K562 (cell line): ENCODE measurements around the gene HCAR1. TPM values are rescaled to one million over a fixed set of nuclear protein-coding genes. Genes with fewer than 3 reads are reported as not detected.

ENCODE experiments used
- ATAC-seq: fragments of 200-7000 bp; cut with Tn5 transposase; 3 replicates; pipeline ENCODE4 v1.9.1; 2020; ENCODE audit warnings: moderate library complexity
- BruUV-seq: library from RNA; stranded (reverse); fragments of 400-500 nt; replicated peaks from 2 replicates; lab custom pipeline; 2021; lab: Mats Ljungman, UMichigan
- CTCF ChIA-PET: fragments of 300-600 bp; formaldehyde crosslinking; extraction: SDS; loops from one replicate; lab custom pipeline; 2021; ENCODE audit warnings: low intra/inter-chr PET ratio; lab: Yijun Ruan, JAX
- POLR2A ChIA-PET: fragments of 300-600, 350-650 bp; sonication (Branson Sonifier 250); formaldehyde crosslinking; extraction: SDS; loops from one replicate; lab custom pipeline; 2021; ENCODE audit warnings: antibody characterized with exemption, inconsistent platforms; lab: Yijun Ruan, JAX
- DNase-seq, 4 experiments: peaks; one replicate each; pipeline versions ENCODE4 v3.0.0 to v3.0.0-alpha.2; 2011 to 2018; ENCODE audit warnings: low spot score in 3 of 4, mixed read lengths in 3 of 4; ENCODE audit errors: extremely low read depth in 1 of 4
- FAIRE-seq: peaks from 2 replicates; lab custom pipeline; 2011; peaks lifted over from hg19 to GRCh38; lab: Jason Lieb, UNC
- H2AFZ ChIP-seq: 2 replicates; pipeline ENCODE4 v1.6.0; 2011; ENCODE audit warnings: low read depth, low read length, control low read depth, inconsistent platforms
- H3K27ac ChIP-seq: fragments of 200-600 bp; 3 replicates; pipeline ENCODE4 v1.8.0; 2011; ENCODE audit warnings: low read depth, mild to moderate bottlenecking, control low read depth, inconsistent platforms, low read length, moderate library complexity, mixed read lengths; ENCODE audit errors: extremely low read depth
- H3K27me3 ChIP-seq, 2 experiments: fragments of 300-600 bp in 1 of 2; 2 replicates in 1 of 2; 3 replicates in 1 of 2; pipeline versions ENCODE4 v1.6.0 to v1.8.0; 2011; ENCODE audit warnings: inconsistent platforms in 2 of 2, low read length in 2 of 2, mild to moderate bottlenecking in 1 of 2, mixed read lengths in 1 of 2, moderate library complexity in 1 of 2; ENCODE audit not compliant: control insufficient read depth in 2 of 2, insufficient read depth in 2 of 2
- H3K36me3 ChIP-seq: fragments of 300-600 bp; 3 replicates; pipeline ENCODE4 v1.8.0; 2011; ENCODE audit warnings: mild to moderate bottlenecking, low read length, inconsistent platforms; ENCODE audit not compliant: control insufficient read depth, insufficient read depth
- H3K4me1 ChIP-seq, 2 experiments: fragments of 200-600 bp in 1 of 2; replicated peaks in 1 of 2; 2 replicates in 1 of 2; 3 replicates in 1 of 2; pipeline versions ENCODE4 v1.5.1 to v1.8.0; 2011; ENCODE audit warnings: inconsistent platforms in 2 of 2, low read length in 2 of 2, mild to moderate bottlenecking in 1 of 2, mixed read lengths in 1 of 2, moderate library complexity in 1 of 2; ENCODE audit not compliant: control insufficient read depth in 2 of 2, insufficient read depth in 2 of 2
- H3K4me2 ChIP-seq: 2 replicates; pipeline ENCODE4 v1.6.1; 2011; ENCODE audit warnings: low read length, control low read depth, inconsistent platforms, mixed read lengths; ENCODE audit not compliant: insufficient read depth
- H3K4me3 ChIP-seq: fragments of 200-600 bp; sonication (generic), shearing (Covaris generic); 2 replicates; pipeline ENCODE4 v1.5.1; 2016; ENCODE audit warnings: control low read depth, inconsistent platforms
- H3K79me2 ChIP-seq: fragments of 200-600 bp; 3 replicates; pipeline ENCODE4 v1.8.0; 2011; ENCODE audit warnings: low read length, inconsistent platforms; ENCODE audit not compliant: control insufficient read depth, insufficient read depth
- H3K9ac ChIP-seq, 2 experiments: 2 replicates each; pipeline versions ENCODE4 v1.6.0 to v1.6.1; 2011; ENCODE audit warnings: low read depth in 2 of 2, low read length in 2 of 2, control low read depth in 1 of 2, inconsistent platforms in 1 of 2, mild to moderate bottlenecking in 1 of 2, mixed read lengths in 1 of 2; ENCODE audit not compliant: insufficient read depth in 1 of 2
- H3K9me1 ChIP-seq: one replicate; pipeline ENCODE4 v1.6.0; 2011; ENCODE audit warnings: inconsistent platforms, mild to moderate bottlenecking, low read length, moderate library complexity; ENCODE audit not compliant: control insufficient read depth, insufficient read depth
- H3K9me3 ChIP-seq: replicated peaks from 2 replicates; pipeline ENCODE4 v1.5.1; 2011; ENCODE audit warnings: low read depth, low read length, inconsistent platforms; ENCODE audit not compliant: control insufficient read depth, insufficient read depth
- H4K20me1 ChIP-seq: replicated peaks from 2 replicates; pipeline ENCODE4 v1.6.1; 2011; ENCODE audit warnings: low read length, inconsistent platforms, mixed read lengths; ENCODE audit not compliant: control insufficient read depth, insufficient read depth
- MEF2D ChIP-seq: conservative IDR thresholded peaks from 2 replicates; pipeline ENCODE4 v1.6.1; 2016; ENCODE audit warnings: low read depth, missing genetic modification characterization, missing compliant biosample characterization
- NFE2 ChIP-seq: IDR thresholded peaks from 2 replicates; pipeline ENCODE4 v1.6.1; 2014; ENCODE audit warnings: antibody characterized with exemption, low read depth
- RCOR1 ChIP-seq, 2 experiments: IDR thresholded peaks; 2 replicates each; pipeline ENCODE4 v1.6.1; 2012; ENCODE audit warnings: low read depth in 2 of 2, low read length in 2 of 2, borderline replicate concordance in 1 of 2, improper control_type of control experiment in 1 of 2
- SETDB1 ChIP-seq: IDR thresholded peaks from one replicate; pipeline ENCODE4 v1.6.1; 2012; ENCODE audit warnings: low read length, control low read depth, inconsistent platforms
- SPI1 ChIP-seq: IDR thresholded peaks from 2 replicates; pipeline ENCODE4 v1.6.1; 2011; ENCODE audit warnings: low read depth, low read length, control low read depth, borderline replicate concordance
- ZNF133 ChIP-seq: fragments of 250-450 bp; sonication (Bioruptor Pico); IDR thresholded peaks from 2 replicates; pipeline ENCODE4 v1.4.0; 2020; ENCODE audit warnings: mild to moderate bottlenecking
- ZNF134 ChIP-seq: fragments of 250-450 bp; sonication (Bioruptor Pico); conservative IDR thresholded peaks from 2 replicates; pipeline ENCODE4 v1.4.0; 2020
- ZNF174 ChIP-seq: fragments of 250-450 bp; sonication (Bioruptor Pico); IDR thresholded peaks from 2 replicates; pipeline ENCODE4 v1.4.0; 2020; ENCODE audit warnings: mild to moderate bottlenecking
- ZNF699 ChIP-seq: fragments of 250-450 bp; sonication (Bioruptor Pico); IDR thresholded peaks from 2 replicates; pipeline ENCODE4 v1.8.0; 2021; ENCODE audit warnings: mild to moderate bottlenecking, moderate library complexity; ENCODE audit not compliant: insufficient replicate concordance
- WGBS: fragments of 100-300 bp; shearing (Covaris generic); methylation state at CpG from one replicate; pipeline ENCODE4 v1.1.6; 2016; ENCODE audit warnings: low coverage, mixed read lengths; ENCODE audit not compliant: insufficient coverage; ENCODE audit errors: missing lambda C conversion rate; 5-methylcytosine and 5-hydroxymethylcytosine counted together
- in situ Hi-C: fragments of 300-500 bp; cut with MboI; formaldehyde crosslinking; loops from 4 replicates; pipeline ENCODE4 v1.15.0; 2018; ENCODE audit warnings: inconsistent platforms, mixed read lengths
- intact Hi-C: fragments of 100-400 bp; cut with micrococcal nuclease; formaldehyde crosslinking; loops from 2 replicates; pipeline ENCODE4 v1.14.2; 2022
- polyA plus RNA-seq, 8 experiments: library from polyadenylated mRNA; depleted of rRNA in 4 of 8; stranded (reverse) in 5 of 8; unstranded in 3 of 8; fragments of >200 nt; fragmentation: Nextera tagmentation in 2 of 8; fragmentation: Illumina TruSeq in 1 of 8; extraction: Ambion mirVana in 2 of 8; extraction: Trizol in 1 of 8; gene quantifications; 2 replicates each; pipeline versions ENCODE4 v1.2.1 to v1.2.3, GENCODE V29; 2011 to 2014; ENCODE audit warnings: inconsistent platforms in 1 of 8, missing spikeins in 1 of 8
- total RNA-seq, 7 experiments: library from RNA; depleted of rRNA in 6 of 7; stranded (reverse); fragments of >200 nt in 6 of 7; fragmentation: Illumina TruSeq in 2 of 7; extraction: Trizol in 2 of 7; gene quantifications; 2 replicates each; pipeline versions ENCODE4 v1.2.1 to v1.2.3, GENCODE V29; 2011 to 2021; ENCODE audit warnings: low replicate concordance in 1 of 7
- TF ChIP-seq, protein P1 (sequence below), 2 experiments: fragments of 450-650 bp in 1 of 2; IDR thresholded peaks; 2 replicates each; pipeline ENCODE4 v1.6.1; 2011 to 2017; ENCODE audit warnings: low read depth in 2 of 2, antibody characterized with exemption in 1 of 2, borderline replicate concordance in 1 of 2, low read length in 1 of 2, mild to moderate bottlenecking in 1 of 2, mixed read lengths in 1 of 2; ENCODE audit not compliant: control insufficient read depth in 1 of 2

The HCAR1 gene
- total and polyA plus RNA-seq, 9 of the 15 experiments (the other 6 are each of a cell fraction or from before 2014, with no cell fraction given): not detected

GRCh38 chr12:122747224-122748135 lies 16.8 kb upstream of the HCAR1 start:
- ATAC-seq: no peak
- ChIA-PET CTCF (no interaction called here), POLR2A (no interaction called here)
- peaks cover 12 to 14% of the 10 kb centered on the region in 2 experiments; a peak in 4 of 5 replicates for H3K4me1 ChIP-seq
- H3K79me2 ChIP-seq: no peaks in the 10 kb centered on the region
- no TSS peak for BruUV-seq
- H3K9me3 ChIP-seq: no peaks in the 10 kb centered on the region
- 29% methylated on average over 9 of the region's 9 CpGs for WGBS
- FAIRE-seq: no peak
- no peaks in the 10 kb centered on the region for H3K36me3 ChIP-seq
- peak overlapping the region; percentile 25 for H2AFZ ChIP-seq
- H3K27me3 ChIP-seq: no peaks in the 10 kb centered on the region
- no peaks in the 10 kb centered on the region for H3K9me1 ChIP-seq
- H3K4me3 ChIP-seq: no peak overlapping the region
- no peak overlapping the region for H3K9ac ChIP-seq
- DNase-seq: no peak
- H3K4me2 ChIP-seq: no peak overlapping the region
- H3K27ac ChIP-seq: no peak overlapping the region
- in situ Hi-C loops (no loop called here), intact Hi-C loops (no loop called here)
- H4K20me1 ChIP-seq: no peaks in the 10 kb centered on the region
- TF ChIP-seq, protein P1, sequence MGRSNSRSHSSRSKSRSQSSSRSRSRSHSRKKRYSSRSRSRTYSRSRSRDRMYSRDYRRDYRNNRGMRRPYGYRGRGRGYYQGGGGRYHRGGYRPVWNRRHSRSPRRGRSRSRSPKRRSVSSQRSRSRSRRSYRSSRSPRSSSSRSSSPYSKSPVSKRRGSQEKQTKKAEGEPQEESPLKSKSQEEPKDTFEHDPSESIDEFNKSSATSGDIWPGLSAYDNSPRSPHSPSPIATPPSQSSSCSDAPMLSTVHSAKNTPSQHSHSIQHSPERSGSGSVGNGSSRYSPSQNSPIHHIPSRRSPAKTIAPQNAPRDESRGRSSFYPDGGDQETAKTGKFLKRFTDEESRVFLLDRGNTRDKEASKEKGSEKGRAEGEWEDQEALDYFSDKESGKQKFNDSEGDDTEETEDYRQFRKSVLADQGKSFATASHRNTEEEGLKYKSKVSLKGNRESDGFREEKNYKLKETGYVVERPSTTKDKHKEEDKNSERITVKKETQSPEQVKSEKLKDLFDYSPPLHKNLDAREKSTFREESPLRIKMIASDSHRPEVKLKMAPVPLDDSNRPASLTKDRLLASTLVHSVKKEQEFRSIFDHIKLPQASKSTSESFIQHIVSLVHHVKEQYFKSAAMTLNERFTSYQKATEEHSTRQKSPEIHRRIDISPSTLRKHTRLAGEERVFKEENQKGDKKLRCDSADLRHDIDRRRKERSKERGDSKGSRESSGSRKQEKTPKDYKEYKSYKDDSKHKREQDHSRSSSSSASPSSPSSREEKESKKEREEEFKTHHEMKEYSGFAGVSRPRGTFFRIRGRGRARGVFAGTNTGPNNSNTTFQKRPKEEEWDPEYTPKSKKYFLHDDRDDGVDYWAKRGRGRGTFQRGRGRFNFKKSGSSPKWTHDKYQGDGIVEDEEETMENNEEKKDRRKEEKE (IDR thresholded peaks at IDR 0.05; ENCODE audit: borderline replicate concordance in 1 of 2, control insufficient read depth in 1 of 2, low read depth in 2 of 2, low read length in 1 of 2): no peak
- 0 out of 2 replicates have a peak, but pooled peaks have one; percentile 7 for TF ChIP-seq NFE2
- TF ChIP-seq ZNF133: no peak
- TF ChIP-seq MEF2D (tag): no peak
- peak; percentile 47; the same call in 1 of the 2 replicates for TF ChIP-seq SPI1
- TF ChIP-seq ZNF134 (CRISPR knock-in tag): peak; percentile 86
- TF ChIP-seq RCOR1 (IDR thresholded peaks at IDR 0.05; ENCODE audit: borderline replicate concordance in 1 of 2, low read depth in 2 of 2, low read length in 2 of 2): no peak
- no peak for TF ChIP-seq ZNF699 (CRISPR knock-in tag)
- TF ChIP-seq SETDB1: no peak
- no peak for TF ChIP-seq ZNF174
